ENCODE results near the gene TNK2.

DNA sequence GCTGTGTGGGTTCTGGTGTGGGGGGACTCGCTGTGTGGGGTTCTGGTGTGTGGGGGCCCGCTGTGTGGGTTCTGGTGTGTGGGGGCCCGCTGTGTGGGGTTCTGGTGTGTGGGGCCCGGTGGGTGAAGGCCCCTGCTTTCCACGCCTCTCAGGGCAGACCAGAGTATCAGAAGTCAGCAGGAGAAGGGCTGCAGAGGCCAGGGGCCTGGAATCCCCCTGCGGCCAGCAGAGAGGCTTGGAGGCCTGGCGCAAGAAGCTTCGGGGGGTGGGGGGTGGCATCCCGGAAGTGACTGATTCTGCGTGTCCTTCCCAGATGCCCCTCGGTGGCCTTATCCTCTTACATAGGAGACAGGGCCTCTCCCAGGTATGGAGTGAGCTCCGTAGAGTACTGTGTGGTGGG lies 37.4 kb downstream of the TNK2 start:
- TF ChIP-seq EZH2 (conservative IDR thresholded peaks at IDR 0.05; ENCODE audit: low read depth, low read length) (no peak), CREB1 (IDR thresholded peaks at IDR 0.05) (no peak), CREB1 (CRISPR knock-in tag; IDR thresholded peaks at IDR 0.05) (no peak), FOXM1 (CRISPR knock-in tag; IDR thresholded peaks at IDR 0.05) (no peak)
- TF ChIP-seq, protein P1, sequence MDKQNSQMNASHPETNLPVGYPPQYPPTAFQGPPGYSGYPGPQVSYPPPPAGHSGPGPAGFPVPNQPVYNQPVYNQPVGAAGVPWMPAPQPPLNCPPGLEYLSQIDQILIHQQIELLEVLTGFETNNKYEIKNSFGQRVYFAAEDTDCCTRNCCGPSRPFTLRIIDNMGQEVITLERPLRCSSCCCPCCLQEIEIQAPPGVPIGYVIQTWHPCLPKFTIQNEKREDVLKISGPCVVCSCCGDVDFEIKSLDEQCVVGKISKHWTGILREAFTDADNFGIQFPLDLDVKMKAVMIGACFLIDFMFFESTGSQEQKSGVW (CRISPR knock-in tag; IDR thresholded peaks at IDR 0.05; ENCODE audit: borderline replicate concordance), result no peak
